ENCODE data around the gene NGEF.
A peak's percentile ranks its signal among the peaks of the same experiment; 100 is the strongest.

NGEF gene

DNA sequence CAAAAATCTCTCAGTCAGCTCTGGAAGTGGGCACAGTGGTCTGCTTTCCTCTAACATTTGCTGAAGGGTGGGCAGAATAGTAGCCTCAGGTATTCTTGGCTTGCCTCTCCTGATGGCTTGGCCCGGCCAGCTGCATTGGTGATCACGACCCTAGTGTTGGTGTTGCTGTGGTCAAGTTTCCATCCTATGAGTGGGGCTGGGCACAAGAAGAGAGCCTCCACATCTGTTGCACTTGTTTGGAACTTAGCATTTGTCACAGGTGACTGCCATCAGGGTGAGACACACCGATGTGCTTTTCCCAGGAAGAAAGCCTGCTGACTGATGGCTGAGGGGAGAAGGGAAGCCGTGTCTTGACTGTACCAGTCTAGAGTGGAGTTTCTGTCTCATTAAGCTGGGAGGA, 176.1 kb downstream of the NGEF start:
- TF ChIP-seq, protein P1, sequence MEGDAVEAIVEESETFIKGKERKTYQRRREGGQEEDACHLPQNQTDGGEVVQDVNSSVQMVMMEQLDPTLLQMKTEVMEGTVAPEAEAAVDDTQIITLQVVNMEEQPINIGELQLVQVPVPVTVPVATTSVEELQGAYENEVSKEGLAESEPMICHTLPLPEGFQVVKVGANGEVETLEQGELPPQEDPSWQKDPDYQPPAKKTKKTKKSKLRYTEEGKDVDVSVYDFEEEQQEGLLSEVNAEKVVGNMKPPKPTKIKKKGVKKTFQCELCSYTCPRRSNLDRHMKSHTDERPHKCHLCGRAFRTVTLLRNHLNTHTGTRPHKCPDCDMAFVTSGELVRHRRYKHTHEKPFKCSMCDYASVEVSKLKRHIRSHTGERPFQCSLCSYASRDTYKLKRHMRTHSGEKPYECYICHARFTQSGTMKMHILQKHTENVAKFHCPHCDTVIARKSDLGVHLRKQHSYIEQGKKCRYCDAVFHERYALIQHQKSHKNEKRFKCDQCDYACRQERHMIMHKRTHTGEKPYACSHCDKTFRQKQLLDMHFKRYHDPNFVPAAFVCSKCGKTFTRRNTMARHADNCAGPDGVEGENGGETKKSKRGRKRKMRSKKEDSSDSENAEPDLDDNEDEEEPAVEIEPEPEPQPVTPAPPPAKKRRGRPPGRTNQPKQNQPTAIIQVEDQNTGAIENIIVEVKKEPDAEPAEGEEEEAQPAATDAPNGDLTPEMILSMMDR (IDR thresholded peaks at IDR 0.05; ENCODE audit: unreplicated experiment in 3 of 3), result no peak
- H3K27ac Mint-ChIP-seq, result no peak overlapping the region
- H3K36me3 Mint-ChIP-seq (ENCODE audit: low read depth), result peaks cover 75% of the 10 kb centered on the region
- no peaks in the 10 kb centered on the region for H3K27me3 Mint-ChIP-seq (ENCODE audit: low read depth)
- no peak overlapping the region for H3K4me3 Mint-ChIP-seq
- no peaks in the 10 kb centered on the region for H3K9me3 Mint-ChIP-seq
- peaks cover 8% of the 10 kb centered on the region for H3K4me1 Mint-ChIP-seq

DNA sequence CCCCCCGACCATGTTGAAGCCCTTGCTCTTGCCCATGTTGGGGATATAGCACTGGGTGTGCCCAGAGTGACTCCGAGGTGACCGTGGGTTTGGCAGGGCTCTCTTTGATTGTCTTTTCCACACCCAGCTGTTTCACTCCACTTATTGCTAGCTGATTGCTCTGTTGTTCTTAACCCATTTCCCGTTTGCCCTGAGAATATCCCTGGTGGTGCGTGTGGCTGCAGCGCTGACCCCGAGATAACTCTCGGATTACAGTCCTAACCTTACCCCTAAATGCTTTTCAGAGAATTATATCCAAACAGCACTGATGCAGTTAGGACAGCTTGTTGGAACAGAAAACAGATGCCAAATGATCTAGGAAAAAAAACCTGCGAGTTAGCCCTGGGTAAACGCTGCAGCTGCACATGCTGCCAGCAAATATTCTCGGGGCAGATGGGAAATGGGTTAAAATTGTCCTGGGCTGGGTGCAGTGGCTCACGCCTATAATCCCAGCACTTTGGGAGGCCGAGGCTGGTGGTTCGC, 177.3 kb downstream of the NGEF start:
- Mint-ChIP-seq H3K4me3 (no peak overlapping the region), H3K4me1 (peaks cover 8% of the 10 kb centered on the region), H3K9me3 (no peaks in the 10 kb centered on the region), H3K27ac (no peak overlapping the region), H3K27me3 (ENCODE audit: low read depth) (no peaks in the 10 kb centered on the region), H3K36me3 (ENCODE audit: low read depth) (peaks cover 79% of the 10 kb centered on the region)
- TF ChIP-seq, protein P1 (IDR thresholded peaks at IDR 0.05; ENCODE audit: unreplicated experiment in 3 of 3), result no peak

DNA sequence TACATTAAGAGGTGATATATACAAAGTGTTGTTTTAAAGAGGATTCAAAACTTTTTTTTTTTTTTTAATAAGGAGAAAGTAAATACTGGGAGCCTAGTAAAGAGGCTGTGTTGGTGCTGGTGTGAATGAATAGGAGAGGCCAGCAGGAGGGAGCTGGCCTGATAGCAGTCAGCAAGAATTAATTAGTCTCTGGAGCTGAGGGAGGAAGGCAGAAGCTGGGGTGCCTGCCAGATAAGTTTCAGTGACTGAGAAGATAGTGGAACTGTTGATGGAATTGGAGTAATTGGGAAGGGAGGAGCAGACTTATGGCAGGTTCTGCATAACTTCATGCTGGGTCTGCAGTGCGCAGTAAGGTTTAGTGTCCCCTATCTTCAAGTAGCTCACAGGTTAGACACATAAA, 179.2 kb downstream of the NGEF start:
- H3K4me3 Mint-ChIP-seq, result no peak overlapping the region
- H3K9me3 Mint-ChIP-seq, result no peaks in the 10 kb centered on the region
- peaks cover 8% of the 10 kb centered on the region for H3K4me1 Mint-ChIP-seq
- peak overlapping the region in 2 of 3 experiments; percentile 26 to 74 for H3K27ac Mint-ChIP-seq
- TF ChIP-seq, protein P1 (IDR thresholded peaks at IDR 0.05; ENCODE audit: unreplicated experiment in 3 of 3), result no peak
- H3K36me3 Mint-ChIP-seq (ENCODE audit: low read depth), result peaks cover 80% of the 10 kb centered on the region
- no peaks in the 10 kb centered on the region for H3K27me3 Mint-ChIP-seq (ENCODE audit: low read depth)

DNA sequence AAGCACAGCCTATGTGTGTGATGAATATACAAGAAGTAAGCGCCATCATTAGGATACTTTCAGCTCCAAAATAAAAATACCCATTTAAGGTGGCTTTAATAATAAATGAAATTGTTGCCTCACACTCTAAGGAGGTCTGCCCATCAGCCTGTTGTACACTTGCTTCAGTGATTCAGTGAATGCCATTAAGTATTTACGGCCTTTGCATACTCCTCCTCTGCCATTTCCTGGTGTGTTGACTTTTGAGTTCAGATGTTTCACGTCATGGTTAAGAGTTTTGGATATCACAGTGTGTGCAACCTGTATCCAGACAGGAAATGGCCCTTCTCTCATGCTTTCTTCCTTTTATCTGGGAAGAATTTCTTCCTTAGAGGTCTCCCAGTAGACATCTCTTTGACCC, 181.6 kb downstream of the NGEF start:
- Mint-ChIP-seq H3K36me3 (ENCODE audit: low read depth) (peaks cover 70% of the 10 kb centered on the region), H3K27me3 (ENCODE audit: low read depth) (no peaks in the 10 kb centered on the region), H3K4me3 (no peak overlapping the region), H3K4me1 (peaks cover 5% of the 10 kb centered on the region), H3K9me3 (no peaks in the 10 kb centered on the region), H3K27ac (peak overlapping the region in 1 of 3 experiments; percentile 51)
- TF ChIP-seq, protein P1 (IDR thresholded peaks at IDR 0.05; ENCODE audit: unreplicated experiment in 3 of 3), result no peak

DNA sequence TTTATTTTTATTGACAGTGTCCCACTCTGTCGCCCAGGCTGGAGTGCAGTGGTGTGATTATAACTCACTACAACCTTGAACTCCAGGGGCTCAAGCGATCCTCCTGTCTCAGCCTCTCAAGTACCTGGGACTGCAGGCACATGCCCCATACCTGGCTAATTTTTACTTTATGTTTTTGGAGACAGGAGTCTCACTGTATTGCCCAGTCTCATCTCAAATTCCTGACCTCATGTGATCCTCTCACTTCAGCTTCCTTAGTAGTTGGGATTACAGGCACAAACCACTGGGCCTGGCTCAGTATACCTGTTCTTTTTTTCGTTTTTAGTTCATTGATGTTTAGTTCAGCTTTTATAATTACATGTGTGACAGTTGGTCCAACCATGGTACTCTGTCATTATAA, 183.1 kb downstream of the NGEF start:
- no peaks in the 10 kb centered on the region for H3K27me3 Mint-ChIP-seq (ENCODE audit: low read depth)
- no peak overlapping the region for H3K27ac Mint-ChIP-seq
- no peaks in the 10 kb centered on the region for H3K4me1 Mint-ChIP-seq
- TF ChIP-seq, protein P1 (IDR thresholded peaks at IDR 0.05; ENCODE audit: unreplicated experiment in 3 of 3), result no peak
- no peaks in the 10 kb centered on the region for H3K9me3 Mint-ChIP-seq
- H3K36me3 Mint-ChIP-seq (ENCODE audit: low read depth), result peaks cover 76% of the 10 kb centered on the region
- no peak overlapping the region for H3K4me3 Mint-ChIP-seq

Measured in nephron (organoid).